OCI-LY1 (cell line): Measurements from ENCODE around the gene HS3ST5.
"Not testable (repeated sequence)": the region's sequence is repeated elsewhere in the genome, so short reads cannot be mapped to it uniquely, and the experiment has no call there.

ENCODE experiments used
- H2AFZ ChIP-seq: fragments of 200-600 bp; sonication (generic), shearing (Covaris generic); 2 replicates; pipeline ENCODE4 v1.6.0; 2014; ENCODE audit warnings: antibody characterized with exemption, mild to moderate bottlenecking, low read length
- H3F3A ChIP-seq: fragments of 200-600 bp; sonication (generic), shearing (Covaris generic); 2 replicates; pipeline ENCODE4 v1.6.0; 2014; ENCODE audit warnings: mild to moderate bottlenecking, antibody characterized with exemption, low read length, moderate library complexity; ENCODE audit not compliant: insufficient read depth
- H3K27ac ChIP-seq: fragments of 200-600 bp; sonication (generic); 2 replicates; pipeline ENCODE4 v1.5.1; 2014; ENCODE audit warnings: low read length, mixed run types, mild to moderate bottlenecking, low read depth; ENCODE audit not compliant: poor library complexity, severe bottlenecking
- H3K27me3 ChIP-seq: fragments of 200-600 bp; sonication (generic); 2 replicates; pipeline ENCODE4 v1.6.0; 2014; ENCODE audit warnings: antibody characterized with exemption, mild to moderate bottlenecking, low read length, moderate library complexity; ENCODE audit not compliant: insufficient read depth
- H3K36me3 ChIP-seq: fragments of 200-600 bp; sonication (generic); 2 replicates; pipeline ENCODE4 v1.6.1; 2014; ENCODE audit warnings: mild to moderate bottlenecking, antibody characterized with exemption, low read length, moderate library complexity, mixed read lengths; ENCODE audit not compliant: insufficient read depth
- H3K4me1 ChIP-seq: fragments of 200-600 bp; sonication (generic); 2 replicates; pipeline ENCODE4 v1.5.1; 2014; ENCODE audit warnings: mild to moderate bottlenecking, low read length, moderate library complexity; ENCODE audit not compliant: insufficient read depth, severe bottlenecking
- H3K4me2 ChIP-seq: fragments of 200-600 bp; sonication (generic), shearing (Covaris generic); 2 replicates; pipeline ENCODE4 v1.6.1; 2014; ENCODE audit warnings: low read length
- H3K4me3 ChIP-seq: fragments of 200-600 bp; sonication (generic); 2 replicates; pipeline ENCODE4 v1.5.1; 2014; ENCODE audit warnings: low read length, low read depth, mild to moderate bottlenecking, mixed read lengths; ENCODE audit not compliant: poor library complexity, severe bottlenecking
- H3K79me2 ChIP-seq: fragments of 200-600 bp; shearing (Covaris generic); 2 replicates; pipeline ENCODE4 v1.6.1; 2016; ENCODE audit warnings: mixed run types, low read length, mixed read lengths; ENCODE audit not compliant: insufficient read depth
- H3K9ac ChIP-seq: fragments of 200-600 bp; sonication (generic), shearing (Covaris generic); 2 replicates; pipeline ENCODE4 v1.6.1; 2014; ENCODE audit warnings: mild to moderate bottlenecking, low read length, mixed read lengths
- H3K9me2 ChIP-seq: fragments of 200-600 bp; sonication (generic), shearing (Covaris generic); 2 replicates; pipeline ENCODE4 v1.6.1; 2014; ENCODE audit warnings: low read depth, mild to moderate bottlenecking, low read length, mixed read lengths
- H3K9me3 ChIP-seq: fragments of 200-600 bp; shearing (Covaris generic); 2 replicates; pipeline ENCODE4 v1.6.1; 2014; ENCODE audit warnings: low read length, mixed read lengths
- H4K20me1 ChIP-seq: fragments of 200-600 bp; sonication (generic), shearing (Covaris generic); 2 replicates; pipeline ENCODE4 v1.6.0; 2016; ENCODE audit warnings: mild to moderate bottlenecking, low read length; ENCODE audit not compliant: insufficient read depth
- CTCF ChIP-seq: fragments of 200-600 bp; sonication (generic), shearing (Covaris generic); IDR thresholded peaks from 2 replicates; pipeline ENCODE4 v1.5.1; 2017; ENCODE audit warnings: mild to moderate bottlenecking, antibody characterized with exemption, low read length, moderate library complexity, mixed read lengths
- EZH2 ChIP-seq: fragments of 200-600 bp; sonication (generic), shearing (Covaris generic); IDR thresholded peaks from 2 replicates; pipeline ENCODE4 v1.8.0; 2017; ENCODE audit warnings: borderline replicate concordance, mixed run types, mild to moderate bottlenecking, antibody characterized with exemption, low read length, moderate library complexity, mixed read lengths

HS3ST5 gene

GRCh38 chr6:114220241-114220640 lies 122.6 kb downstream of the HS3ST5 start:
- TF ChIP-seq EZH2 (no peak), CTCF (no peak)
- H3K4me1 ChIP-seq = no peaks in the 10 kb centered on the region
- H3K9ac ChIP-seq = no peak overlapping the region
- H3K27me3 ChIP-seq = no peaks in the 10 kb centered on the region
- no peaks in the 10 kb centered on the region for H4K20me1 ChIP-seq
- H2AFZ ChIP-seq = no peak overlapping the region
- H3K4me3 ChIP-seq = no peak overlapping the region
- no peaks in the 10 kb centered on the region for H3K9me3 ChIP-seq
- H3K4me2 ChIP-seq = no peak overlapping the region
- no peak overlapping the region for H3K27ac ChIP-seq
- H3K36me3 ChIP-seq = no peaks in the 10 kb centered on the region
- H3F3A ChIP-seq = no peaks in the 10 kb centered on the region
- no peaks in the 10 kb centered on the region for H3K9me2 ChIP-seq
- H3K79me2 ChIP-seq = no peaks in the 10 kb centered on the region

DNA sequence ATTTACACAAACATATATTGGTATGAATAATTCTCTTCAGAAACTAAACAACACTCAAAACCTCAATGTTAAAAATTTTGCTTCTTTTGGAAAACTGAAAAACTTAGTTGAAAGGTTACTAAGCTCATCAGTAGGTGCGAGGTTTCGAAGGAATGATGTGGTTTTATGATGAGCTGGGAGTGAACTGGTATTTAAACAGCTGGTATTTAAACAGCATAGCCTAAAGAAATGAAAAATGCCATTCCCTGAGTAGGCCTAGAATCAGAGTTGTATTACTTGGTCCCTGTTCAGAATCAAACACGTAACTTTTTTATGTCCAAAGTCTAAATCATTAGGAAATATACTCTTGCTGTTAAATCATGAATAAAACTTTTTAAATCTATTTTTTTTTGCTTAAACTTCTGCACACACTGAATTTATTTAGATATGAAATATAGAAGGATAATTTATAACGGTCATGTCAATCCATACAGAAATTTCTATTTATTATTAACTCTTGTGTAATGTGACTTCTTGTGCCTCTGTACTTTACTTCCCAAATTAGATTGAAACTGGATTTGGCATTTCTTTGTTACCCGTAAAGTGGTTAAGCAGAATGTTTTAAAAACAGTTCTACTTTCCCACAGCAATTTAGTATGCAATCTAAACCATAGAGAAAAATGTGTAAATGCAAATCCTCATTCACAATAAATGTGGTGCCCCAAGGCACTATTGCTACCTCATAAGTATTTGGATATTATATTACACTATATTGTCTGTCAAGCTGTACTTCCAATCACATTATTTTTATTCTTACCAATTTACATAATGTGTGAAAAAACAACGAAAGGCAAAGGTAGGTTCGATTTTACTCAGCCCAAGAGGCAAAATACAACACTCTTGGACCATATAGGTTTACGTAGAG lies 124.1 kb downstream of the HS3ST5 start:
- H4K20me1 ChIP-seq = no peaks in the 10 kb centered on the region
- H3K4me2 ChIP-seq = no peak overlapping the region
- H3K4me3 ChIP-seq = no peak overlapping the region
- no peaks in the 10 kb centered on the region for H3K36me3 ChIP-seq
- no peaks in the 10 kb centered on the region for H3K9me3 ChIP-seq
- H3K79me2 ChIP-seq = no peaks in the 10 kb centered on the region
- TF ChIP-seq CTCF (no peak), EZH2 (no peak)
- no peak overlapping the region for H3K27ac ChIP-seq
- H2AFZ ChIP-seq = no peak overlapping the region
- H3K9ac ChIP-seq = no peak overlapping the region
- no peaks in the 10 kb centered on the region for H3K9me2 ChIP-seq
- no peaks in the 10 kb centered on the region for H3K27me3 ChIP-seq
- no peaks in the 10 kb centered on the region for H3F3A ChIP-seq
- no peaks in the 10 kb centered on the region for H3K4me1 ChIP-seq

DNA sequence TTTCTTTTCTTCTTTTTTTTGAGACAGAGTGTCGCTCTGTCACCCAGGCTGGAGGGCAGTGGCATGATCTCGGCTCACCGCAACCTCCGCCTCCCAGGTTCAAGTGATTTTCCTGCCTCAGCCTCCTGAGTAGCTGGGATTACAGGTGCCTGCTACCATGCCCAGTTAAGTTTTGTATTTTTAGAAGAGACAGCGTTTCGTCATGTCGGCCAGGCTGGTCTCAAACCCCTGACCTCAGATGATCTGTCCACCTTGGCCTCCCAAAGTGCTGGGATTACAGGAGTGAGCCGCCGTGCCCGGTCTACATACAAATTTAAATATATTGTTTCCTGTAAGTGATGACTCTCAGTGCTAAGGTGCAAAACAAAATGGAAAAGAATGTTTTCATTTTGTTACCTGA lies 124.8 kb downstream of the HS3ST5 start:
- H3K4me3 ChIP-seq, H3K4me2 ChIP-seq, H3K9me3 ChIP-seq, H4K20me1 ChIP-seq, H3K9ac ChIP-seq, H3K79me2 ChIP-seq, H2AFZ ChIP-seq, H3K9me2 ChIP-seq, H3K36me3 ChIP-seq, H3K27me3 ChIP-seq, H3F3A ChIP-seq, H3K4me1 ChIP-seq, H3K27ac ChIP-seq: not testable (repeated sequence)
